Adrenal gland (tissue), 12 donors: ENCODE data around the gene ZNF775. TPM values are rescaled to one million over a fixed set of nuclear protein-coding genes. Genes with fewer than 3 reads are reported as not detected.

Source experiments
- DNase-seq, 7 donors: peaks; one replicate each; pipeline ENCODE4 v3.0.0-alpha.2; 2019 to 2020
- H3K27ac ChIP-seq, 5 donors: fragments of 200-600 bp; sonication (generic) in 4 of 5; 1 replicate in 3 of 5; 2 replicates in 2 of 5; pipeline versions ENCODE4 v1.5.1 to v1.8.0; 2016 to 2020; ENCODE audit warnings: mild to moderate bottlenecking in 1 of 5
- H3K27me3 ChIP-seq: fragments of 200-600 bp; 2 replicates; pipeline ENCODE4 v1.8.0; 2021
- H3K36me3 ChIP-seq, 2 donors: fragments of 200-600 bp; replicated peaks in 1 of 2; 1 replicate in 1 of 2; 2 replicates in 1 of 2; pipeline versions ENCODE4 v1.5.1 to v1.8.0; 2018 to 2022
- H3K4me1 ChIP-seq, 2 donors: fragments of 200-600 bp; replicated peaks in 1 of 2; 1 replicate in 1 of 2; 2 replicates in 1 of 2; pipeline versions ENCODE4 v1.5.1 to v1.8.0; 2018 to 2021
- H3K4me3 ChIP-seq, 4 donors: fragments of 200-600 bp; sonication (generic) in 3 of 4; one replicate each; pipeline ENCODE4 v1.5.1; 2016 to 2018
- H3K9me3 ChIP-seq, 3 donors: fragments of 200-600 bp; sonication (generic) in 1 of 3; replicated peaks in 1 of 3; 1 replicate in 2 of 3; 2 replicates in 1 of 3; pipeline versions ENCODE4 v1.5.1 to v1.8.0; 2016 to 2021
- POLR2A ChIP-seq, 2 donors: fragments of 450-650 bp; IDR thresholded peaks; one replicate each; pipeline ENCODE4 v1.6.1; 2017; ENCODE audit warnings: antibody characterized with exemption in 2 of 2, mild to moderate bottlenecking in 2 of 2, moderate library complexity in 1 of 2
- WGBS, 4 donors: extraction: QIAGEN DNeasy Blood & Tissue Kit in 2 of 4; methylation state at CpG; one replicate each; pipeline versions ENCODE4 v1.1.5 to v1.1.7; 2013 to 2017; 5-methylcytosine and 5-hydroxymethylcytosine counted together
- intact Hi-C, 2 donors: fragments of 100-400 bp; cut with DNase I; formaldehyde crosslinking; loops; one replicate each; pipeline versions ENCODE4 v1.14.1 to v1.15.0; 2022 to 2023
- polyA plus RNA-seq, 3 donors: library from polyadenylated mRNA; stranded (reverse); fragments of 200-250 nt in 2 of 3; fragments of 350-450 nt in 1 of 3; fragmentation: Illumina TruSeq in 1 of 3; extraction: RNeasy Lipid Tissue Mini Kit (QIAGEN cat#74804) in 1 of 3; gene quantifications; one replicate each; pipeline ENCODE4 v1.2.3, GENCODE V29; 2013 to 2014
- total RNA-seq, 9 donors: library from RNA; depleted of rRNA in 4 of 9; stranded (reverse); fragments of >200 nt in 4 of 9; fragments of 120-200 nt in 1 of 9; fragmentation: NEBNext Ultra II Directional in 1 of 9; extraction: Animal tissue kit (Norgen Biotek cat#: 25700) in 1 of 9; gene quantifications; one replicate each; pipeline versions ENCODE4 v1.1.0 to v1.2.4, GENCODE V29; 2013 to 2023
- TF ChIP-seq, protein P1 (sequence below), 6 experiments: fragments of 450-650 bp in 4 of 6; fragments of 200-600 bp in 2 of 6; sonication (generic) in 1 of 6; IDR thresholded peaks; 1 replicate in 5 of 6; 2 replicates in 1 of 6; pipeline versions ENCODE4 v1.5.1 to v1.8.0; 2016 to 2021; ENCODE audit warnings: antibody characterized with exemption in 6 of 6, mild to moderate bottlenecking in 2 of 6, moderate library complexity in 1 of 6
- donor health status: healthy with polysubstance abuse.
- donor health status: Bipolar disorder and iron deficiency.
- donor health status: DM: yes; HTN: yes; CAD: no.
- donor health status: DM: no; HTN: no; CAD: no.
- donor health status: DM: no; HTN: no; CAD: no.
- donor health status: DM: yes; HTN: yes; CAD: no.

Gene ZNF775
- total and polyA plus RNA-seq, 12 donors: 0.26 to 13.9 (median 6.1) TPM

DNA sequence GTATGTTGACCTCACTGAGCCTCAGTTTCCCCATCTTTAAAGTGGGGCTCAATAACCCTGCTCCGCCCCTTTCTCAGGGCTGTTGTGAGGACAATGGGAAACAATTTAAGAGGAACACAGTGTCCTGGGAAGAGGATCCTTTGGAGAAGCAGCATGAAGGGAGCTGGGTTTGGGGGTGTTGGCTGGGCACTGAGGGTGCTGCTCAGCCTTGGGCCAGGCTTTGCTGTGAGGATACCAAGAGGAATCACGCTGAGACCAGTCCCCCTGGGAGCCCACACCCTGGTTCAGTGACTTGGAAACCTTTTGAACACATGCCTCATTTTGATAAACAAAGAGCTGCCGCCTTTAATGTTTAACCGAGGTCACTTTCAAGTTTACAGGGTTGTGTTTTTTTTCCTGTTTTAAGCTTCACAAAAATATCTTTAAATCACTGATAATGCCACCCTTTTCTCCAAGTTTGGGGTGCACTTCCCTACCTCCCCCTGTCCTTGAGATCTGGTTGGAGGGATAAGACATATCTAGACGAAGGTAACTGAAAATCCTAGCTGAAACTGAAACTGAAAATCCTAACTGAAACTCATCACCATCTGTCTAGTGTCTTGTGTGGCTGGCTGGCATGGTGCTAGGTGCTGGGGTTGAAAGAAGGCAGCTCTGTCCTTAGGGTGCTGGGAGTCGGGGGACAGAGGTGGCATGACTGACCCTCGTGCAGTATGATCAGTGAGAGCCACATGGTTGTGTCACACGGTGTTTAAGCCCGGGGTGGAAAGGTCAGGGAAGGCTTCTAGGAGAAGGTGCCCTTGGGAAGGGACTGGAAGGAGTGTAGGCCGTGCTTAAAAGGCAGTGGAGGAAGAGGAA, 27.7 kb downstream of the ZNF775 start:
- intact Hi-C loops: no loop called here
- peaks cover 17 to 31% of the 10 kb centered on the region in 2 donors for H3K4me1 ChIP-seq
- no peaks in the 10 kb centered on the region for H3K9me3 ChIP-seq
- peak in 6 of 7 donors; percentile 23 to 64 (median 45) for DNase-seq
- H3K27ac ChIP-seq: peak overlapping the region; percentile 85 to 97 (median 97)
- 24 to 29% (median 26%) methylated on average over 10 of the region's 10 CpGs for WGBS, 4 donors
- TF ChIP-seq, protein P1, sequence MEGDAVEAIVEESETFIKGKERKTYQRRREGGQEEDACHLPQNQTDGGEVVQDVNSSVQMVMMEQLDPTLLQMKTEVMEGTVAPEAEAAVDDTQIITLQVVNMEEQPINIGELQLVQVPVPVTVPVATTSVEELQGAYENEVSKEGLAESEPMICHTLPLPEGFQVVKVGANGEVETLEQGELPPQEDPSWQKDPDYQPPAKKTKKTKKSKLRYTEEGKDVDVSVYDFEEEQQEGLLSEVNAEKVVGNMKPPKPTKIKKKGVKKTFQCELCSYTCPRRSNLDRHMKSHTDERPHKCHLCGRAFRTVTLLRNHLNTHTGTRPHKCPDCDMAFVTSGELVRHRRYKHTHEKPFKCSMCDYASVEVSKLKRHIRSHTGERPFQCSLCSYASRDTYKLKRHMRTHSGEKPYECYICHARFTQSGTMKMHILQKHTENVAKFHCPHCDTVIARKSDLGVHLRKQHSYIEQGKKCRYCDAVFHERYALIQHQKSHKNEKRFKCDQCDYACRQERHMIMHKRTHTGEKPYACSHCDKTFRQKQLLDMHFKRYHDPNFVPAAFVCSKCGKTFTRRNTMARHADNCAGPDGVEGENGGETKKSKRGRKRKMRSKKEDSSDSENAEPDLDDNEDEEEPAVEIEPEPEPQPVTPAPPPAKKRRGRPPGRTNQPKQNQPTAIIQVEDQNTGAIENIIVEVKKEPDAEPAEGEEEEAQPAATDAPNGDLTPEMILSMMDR (IDR thresholded peaks at IDR 0.05): no peak
- no peak for TF ChIP-seq POLR2A (IDR thresholded peaks at IDR 0.05)
- H3K36me3 ChIP-seq: no peaks in the 10 kb centered on the region
- H3K27me3 ChIP-seq: no peaks in the 10 kb centered on the region
- H3K4me3 ChIP-seq: peak overlapping the region in 1 of 4 donors; percentile 73

- no peak for TF ChIP-seq POLR2A (IDR thresholded peaks at IDR 0.05)
- TF ChIP-seq, protein P1 (IDR thresholded peaks at IDR 0.05): no peak
- DNase-seq: peak in 3 of 7 donors; percentile 17 to 45 (median 33)
- Histone ChIP-seq H3K4me1 (peaks cover 17 to 31% of the 10 kb centered on the region in 2 donors), H3K27ac (peak overlapping the region in 3 of 5 donors; percentile 96 to 97 (median 97)), H3K4me3 (no peak overlapping the region), H3K9me3 (no peaks in the 10 kb centered on the region), H3K36me3 (no peaks in the 10 kb centered on the region), H3K27me3 (no peaks in the 10 kb centered on the region)
- WGBS, 4 donors: 86 to 97% (median 95%) methylated on average over 33 to 91 of the region's 91 CpGs
- intact Hi-C loops: no loop called here
Measured at GRCh38 chr7:150407588-150408392, 28.7 kb downstream of the ZNF775 start.

DNA sequence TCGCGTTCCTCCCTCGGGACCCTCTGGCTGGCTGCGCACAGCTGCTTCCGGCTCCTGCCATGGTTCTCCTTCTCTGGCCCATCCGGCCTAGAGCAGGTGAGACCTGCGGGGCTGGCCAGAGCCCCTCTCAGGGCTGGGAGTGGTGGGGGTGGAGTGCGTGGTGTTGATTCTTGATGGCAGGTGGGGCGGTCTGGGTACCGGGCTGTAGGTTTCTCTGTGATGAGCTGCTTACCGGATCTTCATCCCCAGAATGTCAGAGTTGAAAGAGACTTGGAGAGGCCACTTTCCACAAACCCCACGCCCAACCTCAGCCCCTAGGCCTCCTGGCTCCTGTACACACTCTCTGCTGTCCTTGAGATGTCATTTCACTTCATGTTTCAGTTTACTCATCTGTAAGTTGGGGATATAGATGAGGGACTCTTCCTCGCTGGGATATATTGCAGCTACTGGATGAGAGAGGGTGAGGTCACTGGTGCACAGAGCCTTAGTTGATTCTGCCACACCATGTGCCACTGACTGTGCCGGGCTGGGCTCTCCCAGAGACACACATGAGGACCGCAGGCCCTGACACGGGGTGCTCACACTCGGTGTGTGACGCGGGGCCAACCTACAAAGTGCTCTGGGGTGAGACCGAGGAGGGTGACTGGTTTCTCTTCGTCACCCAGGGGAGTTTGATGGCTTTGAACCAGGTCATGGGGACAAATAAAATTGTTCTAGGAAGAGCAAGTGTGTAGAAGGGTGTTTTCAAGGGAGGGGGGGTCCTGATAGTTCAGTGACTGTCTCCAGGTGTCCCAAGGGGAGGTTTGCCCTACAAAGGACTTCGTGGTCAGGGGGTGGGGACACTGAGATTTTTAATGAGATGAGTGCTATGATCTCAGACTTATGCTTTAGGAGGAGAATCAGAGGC, 29.5 kb downstream of the ZNF775 start:
- TF ChIP-seq POLR2A (IDR thresholded peaks at IDR 0.05): no peak
- TF ChIP-seq, protein P1 (IDR thresholded peaks at IDR 0.05): no peak
- H3K27ac ChIP-seq: no peak overlapping the region
- intact Hi-C loops: no loop called here
- WGBS, 4 donors: 87 to 95% (median 90%) methylated on average over 13 to 22 of the region's 22 CpGs
- H3K9me3 ChIP-seq: no peaks in the 10 kb centered on the region
- no peaks in the 10 kb centered on the region for H3K27me3 ChIP-seq
- peaks cover 17 to 29% of the 10 kb centered on the region in 2 donors for H3K4me1 ChIP-seq
- H3K4me3 ChIP-seq: no peak overlapping the region
- no peaks in the 10 kb centered on the region for H3K36me3 ChIP-seq
- DNase-seq: peak in 2 of 7 donors; percentile 15 to 51
